IMR-90 (cell line): ENCODE measurements around the gene UGT3A1. TPM values are rescaled to one million over a fixed set of nuclear protein-coding genes. Genes with fewer than 3 reads are reported as not detected.
"Not testable (repeated sequence)": the region's sequence is repeated elsewhere in the genome, so short reads cannot be mapped to it uniquely, and the experiment has no call there.

Experiments
- ATAC-seq: fragments of 200-7000 bp; cut with Tn5 transposase; 2 replicates; pipeline ENCODE4 v1.9.1; 2020; ENCODE audit warnings: low read depth, mild to moderate bottlenecking, moderate library complexity
- BruUV-seq: library from RNA; stranded (reverse); fragments of 400-500 nt; replicated peaks from 2 replicates; lab custom pipeline; 2021; lab: Mats Ljungman, UMichigan
- CTCF ChIA-PET: fragments of 300-600 bp; formaldehyde crosslinking; extraction: SDS; loops from one replicate; lab custom pipeline; 2021; ENCODE audit warnings: antibody characterized with exemption; lab: Yijun Ruan, JAX
- POLR2A ChIA-PET: fragments of 300-600 bp; sonication (Branson Sonifier 250); formaldehyde crosslinking; loops from one replicate; lab custom pipeline; 2022; ENCODE audit warnings: antibody characterized with exemption; ENCODE audit not compliant: unreplicated experiment; lab: Charles Lee
- DNase-seq: peaks from one replicate; pipeline ENCODE4 v3.0.0; 2013
- H2AFZ ChIP-seq: replicated peaks from 2 replicates; pipeline ENCODE3; 2013; ENCODE audit warnings: low read length, mild to moderate bottlenecking; ENCODE audit not compliant: poor library complexity
- H2AK5ac ChIP-seq: 2 replicates; pipeline ENCODE4 v1.6.1; 2013; ENCODE audit warnings: low read depth, low read length, inconsistent platforms
- H2AK9ac ChIP-seq: replicated peaks from 2 replicates; pipeline ENCODE3; 2013; ENCODE audit warnings: mild to moderate bottlenecking, low read depth, low read length, moderate library complexity; ENCODE audit not compliant: poor library complexity
- H2BK120ac ChIP-seq: 2 replicates; pipeline ENCODE4 v1.6.1; 2013; ENCODE audit warnings: low read depth, low read length, inconsistent platforms
- H2BK15ac ChIP-seq: 3 replicates; pipeline ENCODE4 v1.6.1; 2013; ENCODE audit warnings: low read depth, low read length, inconsistent platforms
- H2BK20ac ChIP-seq: 2 replicates; pipeline ENCODE4 v1.6.1; 2013; ENCODE audit warnings: low read depth, mild to moderate bottlenecking, inconsistent platforms, low read length, moderate library complexity
- H2BK5ac ChIP-seq: 2 replicates; pipeline ENCODE4 v1.6.1; 2013; ENCODE audit warnings: mild to moderate bottlenecking, low read depth, low read length, inconsistent platforms; ENCODE audit not compliant: poor library complexity, severe bottlenecking
- H3K14ac ChIP-seq: replicated peaks from 2 replicates; pipeline ENCODE4 v1.6.1; 2013; ENCODE audit warnings: low read depth, low read length, inconsistent platforms
- H3K18ac ChIP-seq: 2 replicates; pipeline ENCODE4 v1.6.1; 2013; ENCODE audit warnings: low read depth, low read length, control low read depth
- H3K23ac ChIP-seq: 2 replicates; pipeline ENCODE4 v1.6.1; 2013; ENCODE audit warnings: low read depth, low read length, inconsistent platforms
- H3K27ac ChIP-seq: 2 replicates; pipeline ENCODE4 v1.5.1; 2013; ENCODE audit warnings: mild to moderate bottlenecking, control low read depth, low read length; ENCODE audit not compliant: insufficient read depth
- H3K27me3 ChIP-seq: 2 replicates; pipeline ENCODE4 v1.6.1; 2013; ENCODE audit warnings: low read length; ENCODE audit not compliant: control insufficient read depth, insufficient read depth
- H3K36me3 ChIP-seq: 2 replicates; pipeline ENCODE4 v1.6.1; 2013; ENCODE audit warnings: low read length, mixed read lengths; ENCODE audit not compliant: control insufficient read depth, insufficient read depth
- H3K4ac ChIP-seq: 2 replicates; pipeline ENCODE4 v1.6.1; 2013; ENCODE audit warnings: low read depth, low read length, inconsistent platforms
- H3K4me1 ChIP-seq: 2 replicates; pipeline ENCODE4 v1.6.1; 2013; ENCODE audit warnings: low read length, mixed read lengths; ENCODE audit not compliant: control insufficient read depth, insufficient read depth
- H3K4me2 ChIP-seq: 2 replicates; pipeline ENCODE4 v1.6.1; 2013; ENCODE audit warnings: low read depth, mild to moderate bottlenecking, control low read depth, low read length, moderate library complexity
- H3K4me3 ChIP-seq: 2 replicates; pipeline ENCODE4 v1.5.1; 2013; ENCODE audit warnings: low read depth, mild to moderate bottlenecking, control low read depth, low read length, moderate library complexity; ENCODE audit not compliant: insufficient read depth
- H3K56ac ChIP-seq: 2 replicates; pipeline ENCODE4 v1.6.1; 2013; ENCODE audit warnings: low read length, inconsistent platforms; ENCODE audit not compliant: insufficient read depth; ENCODE audit errors: extremely low read depth
- H3K79me1 ChIP-seq, 2 experiments: 2 replicates each; pipeline ENCODE4 v1.6.1; 2013; ENCODE audit warnings: low read length in 2 of 2, inconsistent platforms in 1 of 2, low read depth in 1 of 2
- H3K9ac ChIP-seq: 2 replicates; pipeline ENCODE4 v1.6.1; 2013; ENCODE audit warnings: low read depth, low read length, control low read depth
- H3K9me1 ChIP-seq: 2 replicates; pipeline ENCODE4 v1.6.1; 2013; ENCODE audit warnings: low read length, inconsistent platforms; ENCODE audit not compliant: insufficient read depth
- H3K9me3 ChIP-seq: 2 replicates; pipeline ENCODE4 v1.6.1; 2013; ENCODE audit warnings: low read length; ENCODE audit not compliant: control insufficient read depth, insufficient read depth
- H4K20me1 ChIP-seq: 2 replicates; pipeline ENCODE4 v1.6.1; 2013; ENCODE audit warnings: low read length, inconsistent platforms; ENCODE audit not compliant: insufficient read depth
- H4K5ac ChIP-seq: 2 replicates; pipeline ENCODE4 v1.6.1; 2013; ENCODE audit warnings: mild to moderate bottlenecking, low read depth, low read length, control low read depth
- H4K8ac ChIP-seq, 2 experiments: 2 replicates each; pipeline ENCODE4 v1.6.1; 2013; ENCODE audit warnings: low read depth in 2 of 2, low read length in 2 of 2, control low read depth in 1 of 2, inconsistent platforms in 1 of 2
- H4K91ac ChIP-seq: 2 replicates; pipeline ENCODE4 v1.6.1; 2013; ENCODE audit warnings: low read depth, low read length, inconsistent platforms; ENCODE audit not compliant: insufficient read depth
- WGBS, 2 experiments: methylation state at CpG; one replicate each; pipeline versions ENCODE4 v1.1.5 to v1.1.7; 2013; ENCODE audit warnings: missing lambda C conversion rate in 2 of 2; ENCODE audit not compliant: insufficient read length in 1 of 2; ENCODE audit errors: extremely low coverage in 2 of 2; 5-methylcytosine and 5-hydroxymethylcytosine counted together
- dilution Hi-C: fragments of 300-500 bp; cut with HindIII; formaldehyde crosslinking; loops from one replicate; pipeline ENCODE4 v1.14.3; 2018; ENCODE audit warnings: low sequenced_read_pairs; ENCODE audit not compliant: unreplicated experiment
- in situ Hi-C: fragments of 300-500 bp; cut with MboI; formaldehyde crosslinking; loops from 3 replicates; pipeline ENCODE4 v1.14.3; 2019; ENCODE audit warnings: low sequenced_read_pairs, inconsistent platforms, mixed read lengths
- intact Hi-C: fragments of 100-400 bp; cut with micrococcal nuclease; formaldehyde crosslinking; loops from 2 replicates; pipeline ENCODE4 v1.10.0; 2022
- polyA plus RNA-seq, 3 experiments: library from polyadenylated mRNA; depleted of rRNA; stranded (reverse); fragments of >200 nt; gene quantifications; 2 replicates each; pipeline ENCODE4 v1.2.3, GENCODE V29; 2012; ENCODE audit warnings: low replicate concordance in 1 of 3
- total RNA-seq: library from RNA; depleted of rRNA; stranded (reverse); fragments of >200 nt; gene quantifications from 2 replicates; pipeline ENCODE4 v1.2.3, GENCODE V29; 2012

UGT3A1 gene
- total and polyA plus RNA-seq, 2 of the 4 experiments (the other 2 are of a cell fraction), result not detected

- H3K56ac ChIP-seq, dilution Hi-C loops, in situ Hi-C loops, H2AK9ac ChIP-seq, H3K4me1 ChIP-seq, H2BK15ac ChIP-seq, DNase-seq, intact Hi-C loops, H3K27ac ChIP-seq, H3K18ac ChIP-seq, ATAC-seq, H4K91ac ChIP-seq, H3K9me1 ChIP-seq, H3K23ac ChIP-seq, H3K9me3 ChIP-seq, H2BK120ac ChIP-seq, H3K4me2 ChIP-seq, BruUV-seq, H3K36me3 ChIP-seq, H3K79me1 ChIP-seq, H3K27me3 ChIP-seq, H4K5ac ChIP-seq, CTCF ChIA-PET, H3K9ac ChIP-seq, H2BK20ac ChIP-seq, H3K14ac ChIP-seq, H4K20me1 ChIP-seq, H3K4me3 ChIP-seq, H2BK5ac ChIP-seq, H4K8ac ChIP-seq, H3K4ac ChIP-seq, H2AK5ac ChIP-seq, H2AFZ ChIP-seq: not testable (repeated sequence)
- WGBS, 2 experiments, result 94% methylated on average over 3 of the region's 6 CpGs; no CpG with 5 or more reads in 1 of the 2 experiments
- POLR2A ChIA-PET, result interaction anchor here (0.7 kb wide), 1 partner anchor 535 kb away, joined by 3 read pairs; no protein-coding TSS in a partner anchor
These were observed 31.1 kb upstream of the UGT3A1 start for GRCh38 chr5:36022246-36022645.

- H3K27ac ChIP-seq, ATAC-seq, H3K23ac ChIP-seq, intact Hi-C loops, CTCF ChIA-PET, H2AFZ ChIP-seq, H2BK120ac ChIP-seq, H3K4me3 ChIP-seq, H4K20me1 ChIP-seq, H2BK5ac ChIP-seq, H2BK15ac ChIP-seq, H3K36me3 ChIP-seq, H4K91ac ChIP-seq, H4K5ac ChIP-seq, H3K9me3 ChIP-seq, H3K4ac ChIP-seq, BruUV-seq, POLR2A ChIA-PET, H3K56ac ChIP-seq, H4K8ac ChIP-seq, H3K4me1 ChIP-seq, DNase-seq, H3K79me1 ChIP-seq, dilution Hi-C loops, H3K18ac ChIP-seq, H2AK9ac ChIP-seq, H3K9ac ChIP-seq, H2BK20ac ChIP-seq, in situ Hi-C loops, H3K27me3 ChIP-seq, H3K4me2 ChIP-seq, H2AK5ac ChIP-seq, H3K14ac ChIP-seq, H3K9me1 ChIP-seq: not testable (repeated sequence)
- WGBS, 2 experiments, result no CpG with 5 or more reads among the region's 5 CpGs
These were observed 28.4 kb upstream of the UGT3A1 start for GRCh38 chr5:36019584-36019983.
